M059J (cell line): ENCODE data around the gene MAST2. TPM values are rescaled to one million over a fixed set of nuclear protein-coding genes. Genes with fewer than 3 reads are reported as not detected.
"Not testable (repeated sequence)": the region's sequence is repeated elsewhere in the genome, so short reads cannot be mapped to it uniquely, and the experiment has no call there.

Experiments used
- DNase-seq: peaks from one replicate; pipeline ENCODE4 v3.0.0-alpha.2; 2012; ENCODE audit warnings: low read depth
- total RNA-seq: library from RNA; depleted of rRNA; stranded (reverse); fragments of >200 nt; shearing (Covaris generic); gene quantifications from 2 replicates; pipeline ENCODE4 v1.2.3, GENCODE V29; 2014

The MAST2 gene
- total RNA-seq, 1 experiment from 2014 or later: 15.7 TPM

DNA sequence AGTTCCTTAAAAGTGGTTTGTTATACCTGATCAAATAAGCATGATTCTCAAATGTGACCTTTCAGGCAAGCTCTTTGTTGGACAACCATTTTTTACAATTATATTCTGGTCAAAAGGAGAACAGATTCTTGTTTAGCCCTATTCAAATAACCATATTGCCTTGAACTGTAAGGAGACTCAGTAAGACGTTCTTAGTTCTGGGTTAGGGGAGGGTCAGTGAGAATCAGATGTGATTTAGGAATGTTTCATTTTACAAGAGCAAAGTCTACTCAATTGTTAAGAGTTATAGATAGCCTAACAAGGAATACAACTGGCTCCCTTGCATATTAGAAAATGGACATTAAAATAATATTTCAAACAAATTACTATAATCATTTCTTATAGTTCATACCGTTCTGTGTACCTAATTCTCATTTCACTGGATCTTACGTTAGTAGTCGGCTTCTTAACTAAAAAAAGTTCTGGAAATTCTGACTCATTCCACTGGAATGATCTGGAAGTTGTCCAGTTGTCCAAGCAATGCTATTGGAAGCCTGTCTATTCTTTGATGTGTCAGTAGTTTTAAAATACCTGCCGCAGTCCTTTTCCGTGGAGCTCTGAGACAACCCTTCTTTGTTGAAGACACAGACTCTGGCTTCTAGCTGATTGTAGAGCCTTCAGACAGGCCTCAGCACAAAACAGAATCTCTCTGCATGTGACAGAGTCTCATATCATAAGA is 88.8 kb downstream of the MAST2 start:
- peak; percentile 97 for DNase-seq

DNA sequence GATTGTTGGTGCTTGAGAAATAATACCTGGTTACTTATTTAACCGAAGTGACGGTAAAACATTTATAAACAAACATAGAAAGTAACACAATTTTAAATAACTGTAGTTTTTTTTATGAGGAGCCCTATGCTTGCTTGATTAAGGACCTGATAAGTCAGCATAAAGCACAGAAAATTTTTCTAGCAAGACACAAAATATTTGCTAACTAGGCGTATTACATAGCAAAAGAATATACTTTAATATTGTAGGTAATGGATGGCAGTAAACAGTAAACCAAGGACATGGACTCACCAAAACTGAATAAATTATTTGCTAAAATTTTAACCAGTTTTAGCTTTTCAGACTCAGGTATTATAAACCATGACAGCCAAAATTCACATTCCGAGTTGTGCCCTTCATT is 90.9 kb downstream of the MAST2 start:
- no peak for DNase-seq

DNA sequence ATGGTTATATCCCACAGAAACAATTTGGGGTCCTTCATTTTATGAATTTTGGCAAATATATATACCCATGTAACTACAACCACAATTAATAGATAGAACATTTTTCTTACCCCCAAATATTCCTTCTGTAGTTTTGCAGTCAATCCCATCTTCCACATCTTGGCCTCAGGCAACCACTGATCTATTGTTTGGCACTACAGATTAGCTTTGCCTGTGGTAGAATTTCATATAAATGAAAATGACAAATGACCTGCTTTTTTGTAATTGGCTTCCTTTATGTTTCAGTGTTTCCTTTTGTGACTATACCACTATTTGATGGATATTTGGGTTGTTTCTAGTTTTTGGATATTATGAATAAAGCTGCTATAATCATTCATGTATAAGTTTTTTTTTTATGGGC is 91.5 kb downstream of the MAST2 start:
- DNase-seq: peak; percentile 30

DNA sequence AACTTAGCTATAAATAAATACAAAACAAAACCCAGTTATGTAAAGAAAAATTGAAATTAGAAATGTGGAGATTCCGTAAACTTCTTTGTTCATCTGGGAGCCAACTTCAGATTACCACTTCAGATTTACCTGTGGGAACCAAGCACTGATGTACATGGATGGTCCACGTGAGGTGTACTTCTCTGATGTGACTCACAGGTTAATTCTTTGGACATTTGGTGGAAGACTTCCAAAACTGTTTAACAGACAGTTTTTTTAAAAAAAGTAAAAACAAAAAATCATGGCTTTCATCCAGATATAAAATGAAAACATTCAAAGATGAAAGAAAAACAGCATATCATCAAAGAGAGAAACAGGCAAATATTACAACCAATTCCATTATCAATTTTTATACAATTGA is 92.0 kb downstream of the MAST2 start:
- peak; percentile 35 for DNase-seq

DNA sequence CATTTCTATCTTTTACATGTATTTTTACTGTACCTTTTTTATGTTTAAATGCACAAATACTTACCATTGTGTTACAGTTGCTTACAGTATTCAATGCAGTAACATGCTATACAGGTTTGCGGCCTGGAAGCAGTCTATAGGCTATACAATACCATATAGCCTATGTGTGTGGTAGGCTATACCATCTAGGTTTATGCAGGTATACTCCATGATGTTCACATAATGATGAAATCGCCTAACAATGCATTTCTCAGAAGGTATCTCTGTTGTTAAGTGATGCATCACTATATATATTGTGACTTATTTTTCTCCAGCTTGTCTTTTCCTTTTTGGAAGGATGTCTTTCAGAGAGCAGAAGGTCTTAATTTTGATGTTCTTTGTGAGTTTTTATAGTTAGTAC is 103.5 kb downstream of the MAST2 start:
- no peak for DNase-seq

DNA sequence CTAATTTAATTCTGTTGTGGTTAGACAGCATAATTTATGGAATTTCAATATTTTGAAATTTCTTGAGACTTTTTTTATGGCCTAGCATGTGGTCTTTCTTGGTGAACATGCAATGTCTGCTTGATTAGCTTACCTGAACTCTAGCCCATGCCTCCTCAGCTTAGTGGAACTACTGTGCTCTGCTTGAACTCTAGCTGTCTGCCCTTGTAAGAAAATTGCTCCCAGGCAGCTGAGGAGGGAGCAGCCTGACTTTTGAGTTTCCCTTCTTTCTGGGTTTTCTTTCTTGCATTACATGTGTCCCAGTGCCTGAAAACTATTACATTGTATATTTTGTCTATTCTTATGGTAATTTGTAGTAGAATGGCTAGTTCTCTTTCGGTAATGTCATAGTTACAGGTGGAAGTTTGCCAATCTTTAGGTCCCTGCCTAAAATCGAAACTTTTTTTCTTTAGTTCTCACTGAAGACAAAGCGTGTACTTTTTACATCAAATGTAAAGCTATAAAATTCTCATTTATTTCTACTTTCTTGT is 105.3 kb downstream of the MAST2 start:
- no peak for DNase-seq

DNA sequence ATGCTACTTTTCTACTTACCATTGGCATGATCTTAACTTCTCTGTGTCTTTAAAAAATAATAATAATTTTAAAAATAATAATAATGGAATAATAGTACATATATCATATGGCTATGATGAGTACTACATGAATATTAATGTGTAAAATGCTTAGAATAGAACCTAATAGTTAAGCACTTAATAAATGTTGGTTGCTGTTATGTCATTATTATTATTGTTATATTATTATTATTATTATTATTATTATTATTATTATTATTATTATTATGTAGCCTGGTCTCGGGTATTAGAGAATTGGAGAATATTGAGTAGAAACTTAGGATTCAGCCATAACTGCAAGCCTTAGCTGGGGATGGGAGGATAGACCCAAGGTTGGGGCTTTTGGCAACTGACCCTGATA is 108.2 kb downstream of the MAST2 start:
- no peak for DNase-seq

DNA sequence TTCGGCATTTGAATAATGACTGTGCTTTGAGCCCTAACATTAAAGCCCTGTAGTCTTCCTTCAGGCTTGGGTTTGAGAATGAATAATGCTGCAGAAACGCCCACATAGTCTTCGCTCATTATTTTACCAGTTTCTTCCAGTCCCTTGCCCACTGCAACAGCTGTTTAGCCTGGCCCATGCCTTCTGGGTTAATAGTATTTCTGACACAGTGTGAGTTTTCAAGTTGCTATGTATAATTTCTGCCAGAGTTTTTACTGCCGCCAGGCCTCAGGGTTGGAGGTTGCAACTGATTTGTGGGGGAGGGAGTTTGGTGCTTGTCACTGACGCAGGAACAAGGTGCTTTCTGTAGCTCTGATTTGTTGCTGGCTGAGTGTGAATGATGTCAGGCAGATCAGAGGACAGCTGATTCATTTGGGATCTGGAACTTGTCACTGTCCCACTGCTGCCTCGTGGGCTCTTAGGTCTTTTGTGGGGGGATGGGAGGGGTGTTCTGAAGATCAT is 109.8 kb downstream of the MAST2 start:
- peak; percentile 85 for DNase-seq

DNA sequence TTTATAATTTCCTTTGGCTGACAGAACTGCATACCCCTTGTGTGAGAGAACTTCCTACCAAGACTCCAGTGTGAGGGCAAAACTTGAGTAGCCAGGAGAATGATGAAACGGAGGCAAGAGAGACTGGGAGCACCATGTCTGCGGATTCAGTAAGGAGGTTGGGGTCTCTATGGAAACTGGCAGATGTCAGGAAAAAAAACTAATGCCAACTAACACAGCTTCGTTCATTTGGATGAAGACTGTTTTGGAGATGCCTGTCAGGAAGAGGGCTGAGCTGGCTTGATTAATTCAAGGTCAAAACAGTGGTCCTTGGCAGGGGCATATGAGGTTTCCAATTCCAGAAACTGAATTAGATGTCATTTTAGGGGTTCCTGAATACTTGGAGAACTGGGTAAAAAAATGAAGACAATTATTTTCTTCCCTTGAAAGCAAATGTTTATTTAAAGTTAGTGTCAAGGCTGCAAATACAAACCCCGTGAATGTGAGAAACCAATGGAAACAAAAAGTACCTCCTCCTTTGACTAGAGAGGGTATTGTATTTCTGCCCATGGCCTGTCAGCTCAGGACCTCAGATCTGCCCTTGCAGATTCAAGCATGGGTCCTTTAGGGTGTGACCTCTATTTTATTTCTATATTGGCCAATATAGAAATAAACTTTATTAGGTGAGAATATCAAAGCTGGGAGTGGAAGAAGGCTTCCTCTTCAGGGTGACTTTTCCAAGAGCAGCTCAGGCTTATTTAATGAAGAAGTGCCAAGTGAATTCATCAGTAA is 110.5 kb downstream of the MAST2 start:
- no peak for DNase-seq

DNA sequence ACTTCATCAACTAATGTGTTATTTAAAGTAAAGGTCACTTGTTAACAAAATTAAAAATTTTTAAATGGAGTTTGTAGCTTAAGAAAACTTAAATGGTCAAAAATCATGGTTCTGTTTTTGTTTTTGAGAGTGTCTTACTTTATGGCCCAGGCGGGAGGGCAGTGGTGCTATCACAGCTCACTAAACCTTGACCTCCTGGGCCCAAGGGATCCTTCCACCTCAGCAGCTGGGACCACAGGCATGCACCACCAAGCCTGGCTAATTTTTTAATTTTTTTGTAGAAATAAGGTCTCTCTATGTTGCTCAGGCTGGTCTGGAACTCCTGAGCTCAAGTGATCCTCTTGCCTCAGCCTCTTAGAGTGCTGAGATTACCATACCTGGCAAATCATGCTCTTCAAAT is 111.4 kb downstream of the MAST2 start:
- no peak for DNase-seq

DNA sequence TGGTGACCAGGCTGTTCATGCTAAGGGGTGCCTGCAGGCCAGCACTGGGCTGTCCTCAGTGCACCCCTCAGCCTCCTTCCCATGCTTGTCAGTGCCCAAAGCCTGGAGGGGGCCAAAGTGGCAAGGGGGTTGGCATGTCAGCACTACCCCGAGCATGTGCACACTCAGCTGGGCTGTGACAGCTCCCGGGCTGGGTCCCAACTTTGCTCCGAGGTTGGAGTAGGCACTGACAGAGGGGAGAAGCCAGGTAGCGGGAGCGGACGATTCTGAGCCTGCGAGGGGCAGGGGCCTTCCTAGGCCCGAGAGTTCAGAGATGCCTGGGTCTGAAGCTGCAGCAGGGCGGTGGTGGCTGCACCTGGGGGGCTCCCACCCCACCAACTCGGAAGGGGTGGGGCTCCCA is 119.0 kb downstream of the MAST2 start:
- no peak for DNase-seq

DNA sequence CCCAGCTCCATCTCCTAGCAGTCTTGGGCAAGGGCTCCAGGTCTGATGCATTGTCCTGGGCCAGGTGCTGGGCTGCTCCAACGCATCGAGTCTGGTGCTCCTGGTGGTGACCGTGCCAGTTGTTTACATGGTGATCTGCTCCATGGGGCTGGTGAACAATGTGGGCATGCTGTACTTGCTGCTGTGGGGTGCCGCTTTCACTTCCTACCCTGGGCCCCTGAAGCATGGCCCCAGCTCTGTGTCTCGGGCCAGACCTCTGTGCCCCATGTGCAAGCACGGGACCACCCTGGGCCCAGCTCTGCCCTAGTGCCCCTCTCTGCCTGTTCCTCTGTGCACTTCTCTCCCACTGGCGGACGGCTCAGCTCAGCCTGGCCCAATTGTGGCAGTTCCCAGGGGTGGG is 119.4 kb downstream of the MAST2 start:
- DNase-seq: no peak

DNA sequence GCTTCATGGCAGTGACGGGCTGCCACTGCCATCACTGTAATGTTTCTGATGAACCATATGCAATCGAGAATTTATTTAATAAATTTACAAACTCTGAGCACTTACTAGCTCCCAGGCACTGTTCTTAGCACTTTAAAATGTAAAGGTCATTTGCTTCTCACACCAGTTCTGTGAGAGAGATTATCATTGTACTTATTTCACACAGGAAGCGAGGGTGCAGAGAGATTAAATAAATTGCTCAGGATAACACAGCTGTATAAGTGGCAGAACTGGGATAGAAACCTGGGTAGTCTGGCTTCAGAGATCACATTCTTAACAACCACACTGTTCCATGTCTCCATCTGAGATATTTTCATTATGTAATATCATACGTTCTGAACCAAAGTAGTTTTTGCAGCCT is 119.9 kb downstream of the MAST2 start:
- DNase-seq: no peak

DNA sequence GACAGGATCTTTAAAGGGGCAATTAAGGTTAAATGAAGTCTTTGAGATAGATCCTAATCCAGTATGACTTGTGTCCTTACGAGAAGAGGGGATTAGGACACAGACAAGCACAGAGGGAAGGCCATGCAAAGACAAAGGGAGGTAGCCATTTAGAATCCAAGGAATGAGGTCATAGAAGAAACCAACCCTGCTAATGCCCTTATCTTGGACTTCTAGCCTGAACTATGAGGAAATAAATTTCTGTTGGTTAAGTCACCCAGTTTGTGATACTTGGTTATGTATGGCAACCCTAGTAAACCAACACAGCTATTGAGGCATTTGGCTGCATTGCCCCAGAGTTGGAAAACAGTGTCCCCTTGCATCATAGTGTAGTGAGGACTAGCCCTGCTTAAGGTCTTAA is 121.3 kb downstream of the MAST2 start:
- peak; percentile 26 for DNase-seq

DNA sequence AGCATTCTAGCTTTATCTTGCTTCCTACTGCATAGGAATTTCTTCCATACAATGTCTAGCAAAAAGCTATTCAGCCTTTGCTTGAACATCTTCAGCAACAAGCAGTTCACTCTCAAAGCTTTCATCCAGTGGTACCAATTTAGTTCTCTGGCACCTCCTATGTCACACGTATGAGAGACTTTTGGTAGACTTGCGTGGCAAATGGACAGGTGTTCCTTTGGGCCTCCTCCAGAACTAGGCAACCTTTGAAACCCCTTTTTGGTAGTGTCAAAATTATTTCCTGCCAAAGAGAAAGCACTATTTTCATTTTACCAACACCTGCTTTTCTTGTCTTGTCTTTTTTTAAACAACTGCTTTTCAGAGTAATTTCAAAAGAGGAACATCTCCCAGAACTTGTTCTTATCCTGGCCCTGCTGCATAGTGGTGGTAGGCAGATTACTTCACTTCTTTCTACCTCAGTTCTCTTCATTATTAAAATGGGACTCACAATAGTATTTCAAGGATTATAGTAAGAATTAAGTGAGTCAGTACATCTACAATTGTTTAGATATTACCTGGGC is 122.4 kb downstream of the MAST2 start:
- DNase-seq: no peak

DNA sequence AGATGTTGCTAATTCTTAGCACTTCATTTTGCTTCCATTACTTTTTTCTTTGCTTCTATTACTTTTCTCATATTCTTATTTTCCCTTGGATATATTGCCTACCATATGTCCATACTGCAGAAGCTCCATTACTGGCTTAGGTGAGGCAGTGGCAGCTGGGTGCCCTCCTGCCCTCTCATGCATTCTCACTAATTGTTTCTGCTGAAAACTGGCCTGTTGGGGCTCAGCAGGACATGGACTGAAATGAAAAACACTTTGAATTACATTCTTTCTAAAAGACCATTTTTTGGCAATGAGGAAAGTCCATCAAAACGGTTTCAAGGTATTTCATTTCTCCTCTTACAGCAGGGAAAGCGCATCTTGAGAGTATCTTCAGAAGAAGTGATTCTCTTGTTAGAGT is 122.9 kb downstream of the MAST2 start:
- DNase-seq: no peak

DNA sequence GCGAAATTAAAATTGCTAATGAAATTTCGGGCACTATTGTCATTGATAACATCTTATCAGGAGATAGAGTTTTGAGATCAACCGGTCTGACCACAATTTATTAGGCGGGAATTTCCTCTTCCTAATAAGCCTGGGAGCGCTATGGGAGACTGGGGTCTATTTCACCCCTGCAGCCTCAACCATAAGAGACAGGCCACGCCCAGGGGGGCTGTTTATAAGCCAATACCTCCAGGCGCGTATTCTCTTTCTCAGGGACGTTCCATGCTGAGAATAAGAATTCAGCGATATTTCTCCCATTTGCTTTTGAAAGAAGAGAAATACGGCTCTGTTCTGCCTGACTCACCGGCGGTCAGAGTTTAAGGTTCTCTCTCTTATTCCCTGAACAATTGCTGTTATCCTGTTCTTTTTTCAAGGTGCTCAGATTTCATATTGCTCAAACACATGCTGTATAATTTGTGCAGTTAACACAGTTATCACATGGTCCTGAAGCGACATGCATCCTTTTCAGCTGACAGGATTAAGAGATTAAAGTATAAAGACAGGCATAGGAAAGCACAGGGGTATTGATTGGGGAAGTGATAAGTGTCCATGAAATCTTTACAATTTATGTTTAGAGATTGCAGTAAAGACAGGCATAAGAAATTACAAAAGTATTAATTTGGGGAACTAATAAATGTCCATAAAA is 124.0 kb downstream of the MAST2 start:
- not testable (repeated sequence) for DNase-seq

DNA sequence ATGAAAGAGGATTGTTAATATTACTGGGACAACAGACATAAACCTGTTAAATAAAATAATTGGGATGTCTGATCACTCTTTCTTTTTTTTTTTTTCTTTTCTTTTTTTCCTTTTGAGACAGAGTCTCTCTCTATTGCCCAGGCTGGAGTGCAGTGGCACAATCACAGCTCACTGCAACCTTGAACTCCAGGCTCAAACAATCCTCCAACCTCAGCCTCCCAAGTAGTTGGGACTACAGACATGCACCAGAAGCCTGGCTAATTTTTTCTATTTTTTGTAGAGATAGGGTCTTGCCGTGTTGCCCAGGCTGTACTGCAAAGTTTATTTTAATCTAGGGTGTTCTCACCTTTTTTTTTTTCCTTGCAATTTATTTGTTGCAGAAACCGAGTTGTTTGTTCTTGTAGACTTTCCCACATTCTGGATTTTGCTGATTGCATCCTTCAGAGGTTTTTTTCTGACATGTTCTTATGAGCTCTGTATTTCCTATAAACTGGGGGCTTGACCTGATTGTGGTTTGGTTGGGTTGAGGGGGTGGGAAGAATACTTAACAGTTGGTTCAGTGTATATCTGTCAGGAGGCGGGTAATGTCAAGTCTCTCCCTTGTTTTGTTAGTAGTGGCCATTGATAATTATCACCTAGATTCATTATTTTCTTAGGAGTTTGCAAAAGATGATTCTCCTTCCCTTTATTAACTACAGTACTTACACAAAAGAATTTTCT is 125.2 kb downstream of the MAST2 start:
- DNase-seq: peak; percentile 23

DNA sequence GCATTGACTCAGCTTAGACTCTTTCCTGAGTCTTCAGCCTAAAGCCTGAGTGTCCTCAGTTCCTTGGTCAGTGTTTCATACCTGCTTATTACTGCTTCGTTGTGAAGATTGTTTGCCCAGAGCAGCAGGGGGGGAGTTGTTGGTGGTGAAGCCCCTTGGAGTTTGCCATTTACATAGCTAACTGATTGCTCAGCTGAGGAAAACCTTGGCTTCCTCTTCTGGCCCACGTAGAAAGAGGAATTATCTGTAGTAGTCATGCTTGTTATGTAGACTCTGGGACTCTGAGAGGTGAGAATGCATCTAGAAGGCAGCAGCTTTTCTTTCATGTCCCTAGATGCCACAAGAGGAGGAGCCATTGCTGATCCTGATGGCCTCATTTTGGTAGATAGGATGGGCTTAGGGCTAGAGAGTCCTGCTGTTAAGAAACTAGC is 125.9 kb downstream of the MAST2 start:
- peak; percentile 86 for DNase-seq

DNA sequence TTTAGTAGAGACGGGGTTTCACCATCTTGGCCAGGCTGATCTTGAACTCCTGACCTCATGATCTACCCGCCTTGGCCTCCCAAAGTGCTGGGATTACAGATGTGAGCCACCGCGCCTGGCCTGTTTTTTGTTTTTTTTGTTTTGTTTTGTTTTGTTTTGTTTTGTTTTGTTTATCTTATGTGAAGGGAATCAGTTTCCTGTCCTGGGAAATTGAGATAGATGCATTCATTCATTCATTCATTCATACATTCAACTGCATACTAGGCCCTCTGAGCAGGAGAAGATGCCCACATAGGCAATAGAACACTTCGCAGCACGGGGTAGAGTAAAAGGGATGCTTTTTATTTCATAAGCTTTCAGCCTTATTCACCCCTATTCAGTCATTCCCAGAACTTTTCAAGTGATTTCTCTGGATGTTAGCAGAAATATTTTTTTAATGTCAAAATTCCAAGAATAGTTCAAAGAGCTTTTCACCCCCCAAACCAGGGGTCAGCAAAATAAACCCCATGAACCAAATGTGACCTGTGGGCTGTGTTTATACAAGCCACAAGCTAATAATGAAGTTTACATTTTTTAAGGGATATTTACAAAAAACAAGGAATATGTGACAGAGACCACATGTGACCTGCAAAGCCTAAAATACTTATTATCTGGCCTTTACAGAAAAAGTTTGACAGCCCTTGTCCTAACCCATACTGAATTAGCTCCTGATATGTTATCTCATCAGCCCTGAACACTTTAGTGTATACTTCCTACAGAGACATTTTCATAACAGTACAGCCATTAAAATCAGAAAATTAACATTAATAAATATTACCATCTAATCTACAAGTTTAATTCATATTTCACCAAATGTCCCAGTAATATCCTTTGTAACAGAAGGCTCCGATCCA is 127.1 kb downstream of the MAST2 start:
- no peak for DNase-seq
